22Rv1 (cell line): Measurements from ENCODE around the gene CTNNA3.

Experiments
- H3K27ac ChIP-seq: fragments of 450-650 bp; 2 replicates; pipeline ENCODE4 v1.5.1; 2017
- ZFX ChIP-seq: fragments of 450-650 bp; IDR thresholded peaks from 2 replicates; pipeline ENCODE4 v1.6.1; 2017; ENCODE audit warnings: antibody characterized with exemption, borderline replicate concordance
- TF ChIP-seq, protein P1 (sequence below): fragments of 450-650 bp; IDR thresholded peaks from 2 replicates; pipeline ENCODE4 v1.5.1; 2017; ENCODE audit warnings: mild to moderate bottlenecking

CTNNA3 gene

DNA sequence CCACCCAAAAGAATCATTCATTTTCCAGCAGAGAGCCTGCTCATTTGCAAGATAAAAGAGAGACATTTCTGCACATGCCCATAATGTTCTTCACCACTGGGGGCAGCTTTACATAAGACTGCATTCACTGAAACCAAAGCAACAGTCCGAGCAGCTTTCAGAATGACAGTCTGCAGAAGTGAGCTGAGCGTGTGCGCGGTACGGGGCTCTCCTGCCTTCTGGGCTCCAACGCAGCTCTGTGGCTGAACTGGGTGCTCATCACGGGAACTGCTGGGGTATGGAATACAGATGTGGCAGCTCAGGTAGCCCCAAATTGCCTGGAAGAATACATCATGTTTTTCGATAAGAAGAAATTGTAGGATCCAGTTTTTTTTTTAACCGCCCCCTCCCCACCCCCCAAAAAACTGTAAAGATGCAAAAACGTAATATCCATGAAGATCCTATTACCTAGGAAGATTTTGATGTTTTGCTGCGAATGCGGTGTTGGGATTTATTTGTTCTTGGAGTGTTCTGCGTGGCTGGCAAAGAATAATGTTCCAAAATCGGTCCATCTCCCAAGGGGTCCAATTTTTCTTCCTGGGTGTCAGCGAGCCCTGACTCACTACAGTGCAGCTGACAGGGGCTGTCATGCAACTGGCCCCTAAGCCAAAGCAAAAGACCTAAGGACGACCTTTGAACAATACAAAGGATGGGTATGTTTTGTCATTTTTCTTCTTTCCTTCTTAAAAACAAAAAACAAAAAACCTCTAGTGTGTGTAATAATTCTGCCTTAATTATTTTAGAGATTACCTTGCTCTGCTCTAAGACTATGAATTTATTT, 769.9 kb downstream of the CTNNA3 start, which contains the start of gene LRRTM3:
Gene LRRTM3, plus strand, starts transcription at position 141 of the 820 bp plus-strand sequence.
- TF ChIP-seq, protein P1, sequence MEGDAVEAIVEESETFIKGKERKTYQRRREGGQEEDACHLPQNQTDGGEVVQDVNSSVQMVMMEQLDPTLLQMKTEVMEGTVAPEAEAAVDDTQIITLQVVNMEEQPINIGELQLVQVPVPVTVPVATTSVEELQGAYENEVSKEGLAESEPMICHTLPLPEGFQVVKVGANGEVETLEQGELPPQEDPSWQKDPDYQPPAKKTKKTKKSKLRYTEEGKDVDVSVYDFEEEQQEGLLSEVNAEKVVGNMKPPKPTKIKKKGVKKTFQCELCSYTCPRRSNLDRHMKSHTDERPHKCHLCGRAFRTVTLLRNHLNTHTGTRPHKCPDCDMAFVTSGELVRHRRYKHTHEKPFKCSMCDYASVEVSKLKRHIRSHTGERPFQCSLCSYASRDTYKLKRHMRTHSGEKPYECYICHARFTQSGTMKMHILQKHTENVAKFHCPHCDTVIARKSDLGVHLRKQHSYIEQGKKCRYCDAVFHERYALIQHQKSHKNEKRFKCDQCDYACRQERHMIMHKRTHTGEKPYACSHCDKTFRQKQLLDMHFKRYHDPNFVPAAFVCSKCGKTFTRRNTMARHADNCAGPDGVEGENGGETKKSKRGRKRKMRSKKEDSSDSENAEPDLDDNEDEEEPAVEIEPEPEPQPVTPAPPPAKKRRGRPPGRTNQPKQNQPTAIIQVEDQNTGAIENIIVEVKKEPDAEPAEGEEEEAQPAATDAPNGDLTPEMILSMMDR = peak; percentile 88
- no peak for TF ChIP-seq ZFX
- H3K27ac ChIP-seq = no peak within 1 kb of the TSS

GRCh38 chr10:66925373-66925772, 770.6 kb downstream of the CTNNA3 start:
- no peak overlapping the region for H3K27ac ChIP-seq
- TF ChIP-seq, protein P1 = no peak
- TF ChIP-seq ZFX = no peak

GRCh38 chr10:66924674-66925345, 771.2 kb downstream of the CTNNA3 start:
- TF ChIP-seq, protein P1 = no peak
- TF ChIP-seq ZFX = no peak
- H3K27ac ChIP-seq = no peak overlapping the region

- TF ChIP-seq, protein P1 = no peak
- no peak for TF ChIP-seq ZFX
- H3K27ac ChIP-seq = no peak overlapping the region
These were observed 776.7 kb downstream of the CTNNA3 start for GRCh38 chr10:66919248-66919647.

DNA sequence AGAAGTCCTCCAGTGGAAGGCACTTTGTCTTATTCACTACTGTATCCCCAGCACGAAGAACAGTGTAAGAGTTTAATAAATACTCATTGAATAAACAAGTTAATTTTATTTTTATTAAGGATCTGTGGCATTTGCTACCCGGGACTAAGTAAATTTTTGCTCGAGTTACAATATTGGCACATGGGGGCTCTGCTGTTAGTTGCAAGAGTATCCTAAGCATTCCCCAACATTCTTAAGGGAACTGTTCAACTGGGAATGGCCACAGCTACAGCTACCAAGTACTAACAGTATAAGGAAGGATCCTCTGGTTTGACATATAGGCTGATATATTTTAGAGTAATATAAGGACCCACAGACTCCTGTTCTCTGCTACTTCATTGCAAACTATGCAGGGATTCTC, 778.9 kb downstream of the CTNNA3 start:
- H3K27ac ChIP-seq = no peak overlapping the region
- no peak for TF ChIP-seq ZFX
- TF ChIP-seq, protein P1 = no peak

GRCh38 chr10:66916030-66916429, 780.0 kb downstream of the CTNNA3 start:
- TF ChIP-seq ZFX = no peak
- TF ChIP-seq, protein P1 = no peak
- H3K27ac ChIP-seq = no peak overlapping the region

DNA sequence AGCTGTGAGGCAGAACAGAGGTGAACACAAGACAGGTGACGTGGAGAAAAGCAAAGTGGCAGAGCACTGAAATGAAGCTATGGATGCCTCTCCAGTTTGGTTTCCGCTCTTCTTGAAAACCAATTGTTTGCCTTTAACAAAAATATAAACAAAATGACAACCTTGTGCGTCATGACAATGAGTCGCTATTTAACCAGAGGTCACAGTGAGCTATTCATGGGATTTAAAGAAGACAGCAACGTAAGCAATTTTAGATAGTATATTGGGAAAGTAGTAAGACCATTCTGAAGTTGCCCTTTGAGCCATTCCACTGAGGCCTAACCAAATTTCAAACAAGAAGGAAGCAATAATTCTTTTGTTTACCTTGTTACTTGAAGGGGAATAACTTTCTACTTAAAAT, 785.3 kb downstream of the CTNNA3 start:
- no peak for TF ChIP-seq ZFX
- TF ChIP-seq, protein P1 = no peak
- H3K27ac ChIP-seq = no peak overlapping the region
